ENCODE measurements around the gene RPL28. TPM values are rescaled to one million over a fixed set of nuclear protein-coding genes. Genes with fewer than 3 reads are reported as not detected.

The RPL28 gene
- total RNA-seq, 1 experiment from 2014 or later = 543 TPM

- no peaks in the 10 kb centered on the region for H3K9me3 ChIP-seq (replicated peaks)
- H3K4me1 ChIP-seq (replicated peaks) = peaks cover 58% of the 10 kb centered on the region
- H3K27ac ChIP-seq = peak overlapping the region; percentile 76
- H3K27me3 ChIP-seq (replicated peaks) = no peaks in the 10 kb centered on the region
- H3K36me3 ChIP-seq = peaks cover 24% of the 10 kb centered on the region
- H3K4me3 ChIP-seq = no peak overlapping the region
- peak; percentile 93 to 95 for DNase-seq (ENCODE audit: low read depth in 1 of 2, low spot score in 2 of 2)
Measured at GRCh38 chr19:55372316-55373081, 13.2 kb upstream of the RPL28 start.

GRCh38 chr19:55373306-55373992 lies 12.3 kb upstream of the RPL28 start:
- peaks cover 14% of the 10 kb centered on the region for H3K36me3 ChIP-seq
- no peak overlapping the region for H3K4me3 ChIP-seq
- H3K27ac ChIP-seq = peak overlapping the region; percentile 92
- DNase-seq (ENCODE audit: low read depth in 1 of 2, low spot score in 2 of 2) = peak in 1 of 2 experiments; percentile 38
- H3K27me3 ChIP-seq (replicated peaks) = no peaks in the 10 kb centered on the region
- H3K4me1 ChIP-seq (replicated peaks) = peaks cover 55% of the 10 kb centered on the region
- no peaks in the 10 kb centered on the region for H3K9me3 ChIP-seq (replicated peaks)

- H3K4me1 ChIP-seq (replicated peaks) = peaks cover 48% of the 10 kb centered on the region
- H3K9me3 ChIP-seq (replicated peaks) = no peaks in the 10 kb centered on the region
- peaks cover 7% of the 10 kb centered on the region for H3K36me3 ChIP-seq
- DNase-seq (ENCODE audit: low read depth in 1 of 2, low spot score in 2 of 2) = peak; percentile 86 to 94
- H3K27ac ChIP-seq = peak overlapping the region; percentile 92
- H3K27me3 ChIP-seq (replicated peaks) = no peaks in the 10 kb centered on the region
- H3K4me3 ChIP-seq = no peak overlapping the region
Measured at GRCh38 chr19:55373993-55374757, 11.6 kb upstream of the RPL28 start.

- Histone ChIP-seq H3K9me3 (replicated peaks) (no peaks in the 10 kb centered on the region), H3K27me3 (replicated peaks) (no peaks in the 10 kb centered on the region), H3K36me3 (no peaks in the 10 kb centered on the region), H3K4me3 (no peak within 1 kb of the TSS), H3K4me1 (replicated peaks) (peaks cover 32% of the 10 kb centered on the region), H3K27ac (no peak within 1 kb of the TSS)
- no peak for DNase-seq (ENCODE audit: low read depth in 1 of 2, low spot score in 2 of 2)
Measured at GRCh38 chr19:55376241-55376933, 9.3 kb upstream of the RPL28 start, which contains the start of gene TMEM190. TMEM190 (plus strand) TSS chr19:55376826; CDS start chr19:55376854, 28 bp downstream.

GRCh38 chr19:55377356-55378131 lies 8.2 kb upstream of the RPL28 start:
- Histone ChIP-seq H3K27me3 (replicated peaks) (no peaks in the 10 kb centered on the region), H3K36me3 (no peaks in the 10 kb centered on the region), H3K27ac (no peak overlapping the region), H3K9me3 (replicated peaks) (no peaks in the 10 kb centered on the region), H3K4me1 (replicated peaks) (peaks cover 20% of the 10 kb centered on the region), H3K4me3 (no peak overlapping the region)
- DNase-seq (ENCODE audit: low read depth in 1 of 2, low spot score in 2 of 2) = no peak

GRCh38 chr19:55379174-55379573 lies 6.6 kb upstream of the RPL28 start:
- H3K4me1 ChIP-seq (replicated peaks) = peaks cover 15% of the 10 kb centered on the region
- no peak for DNase-seq (ENCODE audit: low read depth in 1 of 2, low spot score in 2 of 2)

GRCh38 chr19:55382013-55382412 lies 3.7 kb upstream of the RPL28 start:
- 0 out of 2 replicates have a peak, but pooled peaks cover 2% of the 10 kb centered on the region for H3K9me3 ChIP-seq (replicated peaks)
- H3K4me3 ChIP-seq = no peak overlapping the region
- DNase-seq (ENCODE audit: low read depth in 1 of 2, low spot score in 2 of 2) = no peak
- no peaks in the 10 kb centered on the region for H3K27me3 ChIP-seq (replicated peaks)
- peaks cover 12% of the 10 kb centered on the region for H3K36me3 ChIP-seq
- peaks cover 26% of the 10 kb centered on the region for H3K4me1 ChIP-seq (replicated peaks)
- no peak overlapping the region for H3K27ac ChIP-seq

More at GRCh38 chr19:55379174-55379573, 6.6 kb upstream of the RPL28 start:
- Histone ChIP-seq H3K4me3 (no peak overlapping the region), H3K27ac (no peak overlapping the region), H3K36me3 (no peaks in the 10 kb centered on the region), H3K27me3 (replicated peaks) (no peaks in the 10 kb centered on the region), H3K9me3 (replicated peaks) (0 out of 2 replicates have a peak, but pooled peaks cover 2% of the 10 kb centered on the region)

- H3K9me3 ChIP-seq (replicated peaks) = 0 out of 2 replicates have a peak, but pooled peaks cover 2% of the 10 kb centered on the region
- H3K36me3 ChIP-seq = peaks cover 18% of the 10 kb centered on the region
- no peaks in the 10 kb centered on the region for H3K27me3 ChIP-seq (replicated peaks)
- no peak overlapping the region for H3K27ac ChIP-seq
- peaks cover 31% of the 10 kb centered on the region for H3K4me1 ChIP-seq (replicated peaks)
- no peak for DNase-seq (ENCODE audit: low read depth in 1 of 2, low spot score in 2 of 2)
- H3K4me3 ChIP-seq = no peak overlapping the region
Measured at GRCh38 chr19:55382522-55383054, 3.1 kb upstream of the RPL28 start.

GRCh38 chr19:55383279-55384130 lies 2.2 kb upstream of the RPL28 start:
- DNase-seq (ENCODE audit: low read depth in 1 of 2, low spot score in 2 of 2) = no peak
- H3K27ac ChIP-seq = no peak overlapping the region
- H3K9me3 ChIP-seq (replicated peaks) = 0 out of 2 replicates have a peak, but pooled peaks cover 2% of the 10 kb centered on the region
- no peaks in the 10 kb centered on the region for H3K27me3 ChIP-seq (replicated peaks)
- peak overlapping the region; percentile 27 for H3K4me3 ChIP-seq
- peaks cover 41% of the 10 kb centered on the region for H3K4me1 ChIP-seq (replicated peaks)
- H3K36me3 ChIP-seq = peaks cover 27% of the 10 kb centered on the region

- DNase-seq (ENCODE audit: low read depth in 1 of 2, low spot score in 2 of 2) = no peak
- peak within 1 kb of the TSS; percentile 84 for H3K27ac ChIP-seq
Measured at GRCh38 chr19:55384131-55384919, 1.4 kb upstream of the RPL28 start, which contains the start of gene TMEM238. TMEM238 (minus strand) TSS chr19:55384292; CDS start chr19:55384259, 33 bp downstream.

More at GRCh38 chr19:55384131-55384919, 1.4 kb upstream of the RPL28 start, which contains the start of gene TMEM238:
- Histone ChIP-seq H3K4me3 (peak within 1 kb of the TSS; percentile 69), H3K4me1 (replicated peaks) (peaks cover 45% of the 10 kb centered on the region), H3K36me3 (peaks cover 35% of the 10 kb centered on the region), H3K9me3 (replicated peaks) (0 out of 2 replicates have a peak, but pooled peaks cover 2% of the 10 kb centered on the region), H3K27me3 (replicated peaks) (no peaks in the 10 kb centered on the region)
